Osteocyte (in vitro differentiated cells): ENCODE data around the gene NUAK1. TPM values are rescaled to one million over a fixed set of nuclear protein-coding genes. Genes with fewer than 3 reads are reported as not detected.
A peak's percentile ranks its signal among the peaks of the same experiment; 100 is the strongest.

Experiments used
- DNase-seq: peaks from one replicate; pipeline ENCODE4 v3.0.0; 2021; ENCODE audit warnings: mixed read lengths; ENCODE audit not compliant: unreplicated experiment; ENCODE audit errors: extremely low spot score
- H3K27ac Mint-ChIP-seq: one replicate; pipeline ENCODE4 v1.8.0; 2021; ENCODE audit warnings: mild to moderate bottlenecking, mixed read lengths; ENCODE audit not compliant: unreplicated experiment
- H3K27me3 Mint-ChIP-seq: one replicate; pipeline ENCODE4 v1.8.0; 2021; ENCODE audit warnings: mixed read lengths; ENCODE audit not compliant: unreplicated experiment
- H3K36me3 Mint-ChIP-seq: one replicate; pipeline ENCODE4 v1.8.0; 2021; ENCODE audit warnings: mixed read lengths; ENCODE audit not compliant: unreplicated experiment
- H3K4me1 Mint-ChIP-seq: one replicate; pipeline ENCODE4 v1.8.0; 2021; ENCODE audit warnings: mixed read lengths; ENCODE audit not compliant: unreplicated experiment
- H3K4me3 Mint-ChIP-seq: one replicate; pipeline ENCODE4 v1.8.0; 2021; ENCODE audit warnings: mild to moderate bottlenecking, moderate library complexity, mixed read lengths; ENCODE audit not compliant: unreplicated experiment
- H3K9me3 Mint-ChIP-seq: one replicate; pipeline ENCODE4 v1.8.0; 2021; ENCODE audit warnings: mixed read lengths; ENCODE audit not compliant: unreplicated experiment
- CTCF ChIP-seq: fragments of 200-600 bp; sonication (generic); IDR thresholded peaks from 2 replicates; pipeline ENCODE4 v1.5.0; 2021; ENCODE audit warnings: antibody characterized with exemption, mild to moderate bottlenecking, moderate library complexity
- total RNA-seq: library from RNA; stranded (reverse); gene quantifications from 2 replicates; pipeline ENCODE4 v1.2.1, GENCODE V29; 2021

The NUAK1 gene
- total RNA-seq, 1 donor from 2014 or later = 21.1 TPM

DNA sequence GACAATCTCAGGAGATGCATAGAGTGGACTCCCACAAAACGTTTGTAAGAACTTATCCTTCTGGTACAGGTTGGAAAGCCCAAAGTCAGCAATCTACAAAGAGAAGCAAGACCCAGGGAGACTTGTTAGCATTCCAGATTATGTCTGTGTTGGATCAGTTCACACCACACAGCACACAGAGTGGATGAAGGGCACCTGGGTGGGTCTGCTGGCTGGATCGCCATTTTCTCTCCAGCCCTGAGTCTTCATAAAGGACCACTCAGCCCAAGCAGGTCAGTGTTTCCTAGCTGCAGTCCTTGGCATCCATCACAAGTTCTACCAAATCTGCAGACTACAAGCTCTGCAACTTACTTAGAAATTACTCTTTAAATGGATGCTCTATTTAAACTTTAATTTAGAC is 66.0 kb downstream of the NUAK1 start:
- Mint-ChIP-seq H3K4me3 (no peak overlapping the region), H3K27me3 (no peaks in the 10 kb centered on the region), H3K27ac (no peak overlapping the region), H3K36me3 (peaks cover 43% of the 10 kb centered on the region), H3K4me1 (peaks cover 28% of the 10 kb centered on the region), H3K9me3 (no peaks in the 10 kb centered on the region)
- DNase-seq = no peak
- no peak for TF ChIP-seq CTCF

DNA sequence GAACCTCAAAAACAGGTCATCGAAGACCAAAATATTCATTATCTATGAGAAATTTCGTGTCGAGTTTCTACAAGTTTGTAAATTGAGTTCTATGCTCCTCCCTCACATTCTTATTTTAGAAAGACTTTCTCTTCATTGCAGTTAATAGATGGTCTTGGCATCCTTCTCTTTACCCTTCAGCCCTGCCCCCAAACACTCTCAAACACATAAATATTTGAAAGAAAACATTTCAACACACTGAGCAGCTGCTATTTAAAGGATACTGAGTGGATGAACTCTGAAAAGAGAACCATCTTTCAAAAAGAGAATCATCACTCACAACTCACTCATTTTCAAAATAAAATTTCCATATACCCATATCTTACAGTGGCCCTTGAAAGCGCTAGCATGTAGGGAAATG is 67.1 kb downstream of the NUAK1 start:
- no peak for DNase-seq
- Mint-ChIP-seq H3K4me3 (no peak overlapping the region), H3K4me1 (peaks cover 28% of the 10 kb centered on the region), H3K36me3 (peaks cover 47% of the 10 kb centered on the region), H3K27me3 (no peaks in the 10 kb centered on the region), H3K27ac (no peak overlapping the region), H3K9me3 (no peaks in the 10 kb centered on the region)
- no peak for TF ChIP-seq CTCF

- peaks cover 26% of the 10 kb centered on the region for H3K4me1 Mint-ChIP-seq
- no peak overlapping the region for H3K4me3 Mint-ChIP-seq
- no peaks in the 10 kb centered on the region for H3K27me3 Mint-ChIP-seq
- H3K27ac Mint-ChIP-seq = no peak overlapping the region
- no peak for DNase-seq
- no peak for TF ChIP-seq CTCF
- H3K36me3 Mint-ChIP-seq = peaks cover 52% of the 10 kb centered on the region
- H3K9me3 Mint-ChIP-seq = peaks cover under 1% of the 10 kb centered on the region
Observed at GRCh38 chr12:106070611-106071010, 68.1 kb downstream of the NUAK1 start.

GRCh38 chr12:106070147-106070546 is 68.6 kb downstream of the NUAK1 start:
- Mint-ChIP-seq H3K4me1 (peaks cover 23% of the 10 kb centered on the region), H3K27ac (peak overlapping the region; percentile 47), H3K4me3 (no peak overlapping the region), H3K9me3 (peaks cover 4% of the 10 kb centered on the region), H3K27me3 (no peaks in the 10 kb centered on the region), H3K36me3 (peaks cover 55% of the 10 kb centered on the region)
- no peak for TF ChIP-seq CTCF
- DNase-seq = no peak

DNA sequence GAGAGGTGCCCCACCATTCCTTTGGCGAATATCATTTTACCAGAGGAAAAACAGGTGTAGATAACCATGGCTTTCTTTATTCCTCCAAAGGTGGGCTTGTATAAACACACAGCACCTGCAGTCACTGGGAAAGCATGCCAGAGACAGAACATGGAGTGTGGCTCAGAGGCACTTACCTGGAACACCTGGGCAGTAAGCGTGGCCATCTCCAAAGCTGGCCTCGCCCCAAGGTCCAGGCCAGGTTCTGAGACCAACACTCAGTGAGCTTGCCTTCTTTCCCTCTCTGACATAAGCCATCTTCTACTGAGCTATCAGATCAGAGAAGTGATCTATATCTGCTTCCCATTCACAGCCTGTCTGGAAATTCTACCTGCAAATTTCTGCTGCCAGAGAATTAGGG is 70.5 kb downstream of the NUAK1 start:
- Mint-ChIP-seq H3K4me1 (peaks cover 12% of the 10 kb centered on the region), H3K9me3 (peaks cover 4% of the 10 kb centered on the region), H3K27ac (no peak overlapping the region), H3K36me3 (peaks cover 61% of the 10 kb centered on the region), H3K27me3 (no peaks in the 10 kb centered on the region), H3K4me3 (no peak overlapping the region)
- no peak for DNase-seq
- TF ChIP-seq CTCF = no peak
